ENCODE results near the gene THAP2. TPM values are rescaled to one million over a fixed set of nuclear protein-coding genes. Genes with fewer than 3 reads are reported as not detected.

THAP2 gene
- total and polyA plus RNA-seq, 5 experiments from 2014 or later, result 9.6 to 15.8 (median 11.6) TPM

DNA sequence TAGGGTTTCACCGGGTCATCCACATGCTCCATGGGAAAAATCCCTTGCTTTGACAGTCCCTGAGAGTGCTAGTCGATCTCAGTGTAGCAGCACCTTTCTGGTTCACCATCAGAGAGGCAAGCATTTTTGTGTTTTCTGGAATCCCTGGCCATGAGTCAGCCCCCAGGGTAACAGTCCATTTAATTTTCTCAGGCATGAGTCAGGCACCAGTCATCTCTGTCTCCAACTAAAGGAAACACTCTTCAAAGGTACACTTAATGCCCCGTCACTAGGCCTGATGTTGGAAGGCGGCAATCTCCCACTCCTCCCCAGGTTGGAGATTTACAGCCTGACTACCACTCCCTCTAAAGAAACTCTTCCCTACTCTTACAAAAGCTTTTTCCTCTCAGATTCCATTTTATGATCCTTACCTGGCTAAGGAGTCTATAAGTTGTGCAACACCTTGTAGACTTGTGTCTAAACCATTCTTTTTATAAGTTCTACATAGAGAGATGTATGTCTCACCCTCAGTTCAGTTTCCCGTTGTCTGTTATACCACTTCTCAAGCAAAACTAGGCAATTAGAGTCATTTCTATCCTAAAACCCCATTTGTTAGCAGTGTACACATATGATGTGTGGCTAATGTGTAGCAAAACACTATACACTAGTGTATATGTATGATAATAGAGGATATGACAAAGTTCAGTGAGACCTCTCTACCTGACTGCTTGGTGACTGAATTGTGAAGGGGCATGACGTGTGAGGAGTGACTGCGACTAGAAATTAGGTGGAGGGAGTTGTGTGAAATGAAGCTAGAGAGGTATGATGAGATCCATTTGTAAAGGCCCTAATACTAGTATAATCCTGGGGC is 46.4 kb downstream of the THAP2 start:
- ATAC-seq, result no peak
- H3K4me3 Mint-ChIP-seq, result no peak overlapping the region
- peaks cover 2 to 9% (median 6%) of the 10 kb centered on the region in 4 donors for H3K4me1 Mint-ChIP-seq
- DNase-seq, result no peak
- H3K36me3 Mint-ChIP-seq, result peaks cover 7 to 49% (median 38%) of the 10 kb centered on the region in 3 donors
- H3K27ac Mint-ChIP-seq, result no peak overlapping the region
- no peaks in the 10 kb centered on the region for H3K27me3 Mint-ChIP-seq
- peaks cover 9 to 54% (median 35%) of the 10 kb centered on the region in 9 donors for H3K9me3 Mint-ChIP-seq
- POLR2A ChIA-PET, result no interaction called here

DNA sequence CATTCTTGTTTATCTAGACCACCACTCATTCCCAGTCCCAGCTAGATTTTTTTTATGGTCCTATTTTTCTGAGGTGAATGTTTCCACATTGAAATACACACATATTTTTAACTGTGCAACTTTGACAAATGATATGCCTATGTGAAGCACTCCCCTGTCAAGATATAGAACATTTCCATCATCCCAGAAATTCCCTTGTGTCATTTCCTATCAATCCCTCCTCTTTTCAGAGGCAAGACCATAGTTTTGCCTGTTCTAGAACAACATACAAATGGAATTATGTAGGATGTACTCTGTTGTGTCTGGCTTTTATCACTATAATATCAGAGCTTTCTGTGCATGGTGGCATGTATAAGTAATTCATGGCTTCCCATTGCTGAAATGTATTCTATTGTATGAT is 54.5 kb downstream of the THAP2 start:
- ATAC-seq (no peak), DNase-seq (no peak)
- H3K4me1 Mint-ChIP-seq, result no peaks in the 10 kb centered on the region
- H3K27me3 Mint-ChIP-seq, result peaks cover 0 to 2% (median 1%) of the 10 kb centered on the region in 5 donors
- H3K36me3 Mint-ChIP-seq, result peaks cover 0 to 19% (median 9%) of the 10 kb centered on the region in 3 donors
- no peak overlapping the region for H3K4me3 Mint-ChIP-seq
- POLR2A ChIA-PET, result no interaction called here
- no peak overlapping the region for H3K27ac Mint-ChIP-seq
- peaks cover 6 to 37% (median 19%) of the 10 kb centered on the region in 9 donors for H3K9me3 Mint-ChIP-seq

DNA sequence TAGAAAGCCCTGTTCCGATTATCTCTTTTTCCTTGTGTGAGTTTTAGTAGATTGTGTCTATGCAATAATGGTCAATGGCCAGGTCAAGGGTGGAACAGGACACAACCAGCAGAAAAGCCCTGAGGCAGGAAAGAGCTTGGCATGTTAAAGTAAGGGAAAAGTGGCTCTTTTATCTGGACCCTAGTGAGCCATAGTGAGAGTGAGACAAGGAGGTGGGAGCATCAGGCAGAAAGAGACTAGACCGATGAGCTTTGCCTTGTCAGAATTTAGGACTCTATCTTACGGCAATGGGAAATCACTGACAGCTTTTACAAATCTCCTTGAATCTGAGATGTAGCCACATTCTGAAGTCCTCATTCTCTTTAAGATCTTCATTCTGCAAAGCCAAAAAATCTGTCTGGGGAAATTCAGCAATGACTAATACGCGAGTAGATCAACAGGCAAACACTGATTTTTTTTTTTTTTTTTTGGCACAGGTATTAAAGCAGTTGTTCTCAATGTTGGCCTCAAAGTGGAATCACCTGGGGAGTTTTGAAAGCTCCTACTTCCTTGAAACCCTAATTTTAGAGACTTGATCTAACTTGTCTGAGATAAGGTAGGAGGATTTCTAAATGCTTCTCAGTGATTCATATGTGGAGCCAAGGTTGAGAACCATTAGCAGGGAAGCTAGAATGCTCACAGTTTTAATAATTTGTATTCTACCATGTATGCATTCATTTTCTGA is 55.7 kb downstream of the THAP2 start:
- ATAC-seq (no peak), DNase-seq (no peak)
- peaks cover 0 to 15% (median 5%) of the 10 kb centered on the region in 3 donors for H3K36me3 Mint-ChIP-seq
- peaks cover 6 to 25% (median 13%) of the 10 kb centered on the region in 9 donors for H3K9me3 Mint-ChIP-seq
- POLR2A ChIA-PET, result no interaction called here
- no peaks in the 10 kb centered on the region for H3K4me1 Mint-ChIP-seq
- peaks cover 0 to 2% (median 1%) of the 10 kb centered on the region in 5 donors for H3K27me3 Mint-ChIP-seq
- H3K27ac Mint-ChIP-seq, result no peak overlapping the region
- H3K4me3 Mint-ChIP-seq, result no peak overlapping the region

DNA sequence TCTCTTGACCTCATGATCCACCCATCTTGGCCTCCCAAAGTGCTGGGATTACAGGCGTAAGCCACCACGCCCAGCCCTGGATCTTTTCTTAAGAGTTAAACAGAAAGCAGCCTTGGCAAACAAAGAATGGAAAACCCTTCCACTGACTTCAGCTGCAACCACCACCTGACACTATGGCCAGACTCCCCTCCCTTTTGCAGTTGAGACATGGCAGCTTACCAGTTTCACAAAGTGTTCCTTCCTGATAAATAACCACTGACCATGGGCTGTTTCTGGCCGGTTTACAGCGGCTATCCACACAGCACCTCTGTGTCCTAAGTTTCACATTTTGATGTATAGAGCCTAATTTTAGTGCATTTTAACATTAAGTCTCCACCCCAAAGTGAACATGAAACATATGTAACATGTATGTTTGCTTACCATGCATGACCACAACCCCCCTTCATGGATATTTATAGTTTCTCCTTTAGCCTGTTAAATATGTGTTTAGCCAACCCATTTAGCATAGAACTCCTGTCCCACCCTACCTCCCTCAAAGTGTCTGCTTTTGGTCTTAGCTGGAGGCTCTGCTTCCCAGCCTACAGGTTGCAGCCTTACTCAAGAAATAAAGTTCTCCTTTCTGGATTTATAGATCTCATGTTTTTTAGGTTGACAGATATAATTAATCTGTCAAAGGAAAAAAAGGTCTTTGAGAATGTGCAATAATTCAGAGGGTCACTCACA is 57.8 kb downstream of the THAP2 start:
- H3K4me1 Mint-ChIP-seq, result no peaks in the 10 kb centered on the region
- no peak overlapping the region for H3K4me3 Mint-ChIP-seq
- H3K9me3 Mint-ChIP-seq, result peaks cover 0 to 7% (median 0%) of the 10 kb centered on the region in 9 donors
- POLR2A ChIA-PET, result no interaction called here
- no peak overlapping the region for H3K27ac Mint-ChIP-seq
- peaks cover 1 to 7% (median 6%) of the 10 kb centered on the region in 5 donors for H3K27me3 Mint-ChIP-seq
- no peak for ATAC-seq
- no peak for DNase-seq
- H3K36me3 Mint-ChIP-seq, result peaks cover 0 to 2% (median 0%) of the 10 kb centered on the region in 3 donors

DNA sequence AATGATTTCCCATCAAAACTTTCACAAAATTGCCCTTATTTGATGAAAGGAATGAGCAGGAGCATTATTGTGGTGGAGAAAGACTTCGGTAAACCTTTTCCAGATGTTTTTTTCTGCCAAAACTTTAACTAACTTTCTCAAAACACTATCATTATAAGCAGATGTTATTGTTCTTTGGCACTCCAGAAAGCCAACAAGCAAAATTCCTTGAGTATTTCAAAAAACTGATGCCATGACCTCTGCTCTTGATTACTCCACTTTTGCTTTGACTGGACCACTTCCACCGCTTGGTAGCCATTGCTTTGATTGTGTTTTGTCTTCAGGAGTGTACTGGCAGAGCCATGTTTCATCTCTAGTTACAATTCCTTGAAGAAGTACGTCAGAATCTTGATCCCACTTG is 60.9 kb downstream of the THAP2 start:
- Mint-ChIP-seq H3K36me3 (peaks cover 0 to 2% (median 0%) of the 10 kb centered on the region in 3 donors), H3K4me3 (no peak overlapping the region), H3K9me3 (no peaks in the 10 kb centered on the region), H3K27ac (no peak overlapping the region), H3K27me3 (peaks cover 1 to 7% (median 6%) of the 10 kb centered on the region in 5 donors), H3K4me1 (no peaks in the 10 kb centered on the region)
- DNase-seq (no peak), ATAC-seq (no peak)
- POLR2A ChIA-PET, result no interaction called here

DNA sequence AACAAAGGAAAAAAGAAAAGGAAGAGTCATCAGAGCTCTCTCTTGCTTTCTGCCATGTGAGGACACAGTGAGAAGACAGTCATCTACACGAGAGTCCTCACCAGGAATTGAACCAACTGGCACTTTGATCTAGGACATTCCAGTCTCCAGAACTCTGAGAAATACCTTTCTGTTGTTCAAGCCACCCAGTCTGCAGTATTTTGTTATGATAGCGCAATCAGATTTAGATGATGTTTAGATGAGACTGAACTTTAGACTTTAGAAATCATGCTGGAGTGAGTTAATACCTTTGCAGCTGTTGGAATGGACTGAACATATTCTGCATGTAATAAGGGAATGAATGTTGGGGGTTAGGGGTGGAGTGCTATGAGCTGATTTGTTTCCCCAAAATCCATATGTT is 62.4 kb downstream of the THAP2 start:
- Mint-ChIP-seq H3K27me3 (peaks cover 1 to 7% (median 6%) of the 10 kb centered on the region in 5 donors), H3K4me3 (no peak overlapping the region), H3K4me1 (no peaks in the 10 kb centered on the region), H3K27ac (no peak overlapping the region), H3K36me3 (no peaks in the 10 kb centered on the region), H3K9me3 (no peaks in the 10 kb centered on the region)
- ATAC-seq (no peak), DNase-seq (no peak)
- POLR2A ChIA-PET, result no interaction called here

DNA sequence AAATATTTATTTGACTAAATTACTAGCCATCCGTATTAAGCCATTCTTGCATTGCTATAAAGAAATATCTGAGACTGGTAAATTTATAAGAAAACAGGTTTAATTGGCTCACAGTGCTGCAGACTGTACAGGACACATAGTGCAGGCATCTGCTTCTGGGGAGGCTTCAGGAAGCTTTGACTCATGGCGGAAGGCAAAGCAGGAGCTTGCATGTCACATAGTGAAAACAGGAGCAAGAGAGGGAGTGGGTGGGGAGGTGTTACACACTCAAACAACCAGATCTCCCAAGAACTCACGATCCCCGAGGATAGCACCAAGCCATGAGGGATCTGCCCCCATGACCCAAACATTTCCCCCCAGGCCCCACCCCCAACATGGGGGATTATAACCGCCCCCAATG is 63.9 kb downstream of the THAP2 start:
- no peaks in the 10 kb centered on the region for H3K4me1 Mint-ChIP-seq
- no peaks in the 10 kb centered on the region for H3K36me3 Mint-ChIP-seq
- H3K27ac Mint-ChIP-seq, result no peak overlapping the region
- H3K4me3 Mint-ChIP-seq, result no peak overlapping the region
- peaks cover under 1 to 7% (median 4%) of the 10 kb centered on the region in 5 donors for H3K27me3 Mint-ChIP-seq
- no peaks in the 10 kb centered on the region for H3K9me3 Mint-ChIP-seq
- POLR2A ChIA-PET, result no interaction called here
- ATAC-seq (no peak), DNase-seq (no peak)

Other genes with a start within 250 kb of the THAP2 start
- not detected for gene LGR5, start 224.5 kb upstream of the THAP2 start, total RNA-seq
- gene LGR5, start 224.5 kb upstream of the THAP2 start, polyA plus RNA-seq, result not detected
- gene ZFC3H1, start 453 bp upstream of the THAP2 start, total RNA-seq, result 100 to 1,000 TPM; 117 to 118 TPM
- 10 to 100 TPM; 19.1 to 28.5 (median 21.3) TPM for gene ZFC3H1, start 453 bp upstream of the THAP2 start, polyA plus RNA-seq
- gene TMEM19, start 21.8 kb downstream of the THAP2 start, total RNA-seq, result 10 to 100 TPM; 22.0 to 30.5 TPM
- gene TMEM19, start 21.8 kb downstream of the THAP2 start, polyA plus RNA-seq, result 10 to 100 TPM; 40.1 to 53.8 (median 43.5) TPM
- 10 to 100 TPM; 73.9 to 88.5 TPM for gene RAB21, start 90.6 kb downstream of the THAP2 start, total RNA-seq
- 10 to 100 TPM; 22.3 to 41.0 (median 34.7) TPM for gene RAB21, start 90.6 kb downstream of the THAP2 start, polyA plus RNA-seq
- 100 to 1,000 TPM; 105 to 108 TPM for gene TBC1D15, start 175.5 kb downstream of the THAP2 start, total RNA-seq
- gene TBC1D15, start 175.5 kb downstream of the THAP2 start, polyA plus RNA-seq, result 10 to 100 TPM; 37.4 to 41.0 (median 40.7) TPM